H9 (cell line): Measurements from ENCODE around the gene FOXM1. TPM values are rescaled to one million over a fixed set of nuclear protein-coding genes. Genes with fewer than 3 reads are reported as not detected.
A peak's percentile ranks its signal among the peaks of the same experiment; 100 is the strongest.

Source experiments
- DNase-seq: peaks from one replicate; pipeline ENCODE4 v3.0.0-alpha.2; 2017
- H2AFZ ChIP-seq: one replicate; pipeline ENCODE4 v1.6.1; 2013; ENCODE audit warnings: mild to moderate bottlenecking, low read length, control low read depth, moderate library complexity
- H2AK5ac ChIP-seq: 2 replicates; pipeline ENCODE4 v1.6.1; 2013; ENCODE audit warnings: low read length, control low read depth, mixed read lengths; ENCODE audit not compliant: insufficient read length
- H2BK120ac ChIP-seq: one replicate; pipeline ENCODE4 v1.6.1; 2013; ENCODE audit warnings: low read depth, mild to moderate bottlenecking, low read length, control low read depth, inconsistent platforms; ENCODE audit not compliant: poor library complexity, severe bottlenecking
- H2BK12ac ChIP-seq: 2 replicates; pipeline ENCODE4 v1.6.1; 2013; ENCODE audit warnings: low read length, control low read depth, mixed read lengths, low read depth; ENCODE audit not compliant: insufficient read length
- H2BK15ac ChIP-seq: 2 replicates; pipeline ENCODE4 v1.6.1; 2013; ENCODE audit warnings: low read depth, low read length, control low read depth
- H2BK20ac ChIP-seq: one replicate; pipeline ENCODE4 v1.6.1; 2013; ENCODE audit warnings: low read depth, mild to moderate bottlenecking, low read length, control low read depth, inconsistent platforms; ENCODE audit not compliant: poor library complexity, severe bottlenecking
- H2BK5ac ChIP-seq: 2 replicates; pipeline ENCODE4 v1.6.1; 2013; ENCODE audit warnings: low read length, control low read depth, mixed read lengths; ENCODE audit not compliant: insufficient read length
- H3K14ac ChIP-seq: 2 replicates; pipeline ENCODE4 v1.6.1; 2013; ENCODE audit warnings: low read length, control low read depth; ENCODE audit not compliant: insufficient read depth
- H3K18ac ChIP-seq: 2 replicates; pipeline ENCODE4 v1.6.1; 2013; ENCODE audit warnings: low read depth, mild to moderate bottlenecking, mixed read lengths, low read length, control low read depth; ENCODE audit not compliant: insufficient read length
- H3K23ac ChIP-seq: 2 replicates; pipeline ENCODE4 v1.6.1; 2013; ENCODE audit warnings: low read length, control low read depth, mixed read lengths, low read depth; ENCODE audit not compliant: insufficient read length
- H3K23me2 ChIP-seq: 2 replicates; pipeline ENCODE4 v1.6.1; 2013; ENCODE audit warnings: low read depth, mild to moderate bottlenecking, mixed read lengths, low read length, control low read depth; ENCODE audit not compliant: insufficient read length, poor library complexity, severe bottlenecking
- H3K27ac ChIP-seq: 2 replicates; pipeline ENCODE4 v1.5.1; 2013; ENCODE audit warnings: low read length, control low read depth, mixed read lengths, low read depth; ENCODE audit not compliant: insufficient read length
- H3K27me3 ChIP-seq: 2 replicates; pipeline ENCODE4 v1.6.1; 2013; ENCODE audit warnings: low read length, control low read depth, inconsistent platforms; ENCODE audit not compliant: insufficient read depth
- H3K4ac ChIP-seq: 2 replicates; pipeline ENCODE4 v1.6.1; 2013; ENCODE audit warnings: low read depth, mild to moderate bottlenecking, control low read depth, inconsistent platforms, low read length, moderate library complexity
- H3K4me1 ChIP-seq: 2 replicates; pipeline ENCODE4 v1.6.1; 2013; ENCODE audit warnings: low read length, control low read depth, inconsistent platforms; ENCODE audit not compliant: insufficient read depth
- H3K4me2 ChIP-seq: 2 replicates; pipeline ENCODE4 v1.6.1; 2013; ENCODE audit warnings: low read length, control low read depth, mixed read lengths; ENCODE audit not compliant: insufficient read length, insufficient read depth
- H3K56ac ChIP-seq: 2 replicates; pipeline ENCODE4 v1.6.1; 2013; ENCODE audit warnings: low read depth, mild to moderate bottlenecking, mixed read lengths, low read length, control low read depth; ENCODE audit not compliant: insufficient read length
- H3K79me1 ChIP-seq: 2 replicates; pipeline ENCODE4 v1.6.1; 2013; ENCODE audit warnings: low read depth, mild to moderate bottlenecking, moderate library complexity, low read length, control low read depth, inconsistent platforms; ENCODE audit not compliant: insufficient read depth, poor library complexity, severe bottlenecking
- H3K79me2 ChIP-seq: 2 replicates; pipeline ENCODE4 v1.6.1; 2013; ENCODE audit warnings: low read length, control low read depth, inconsistent platforms; ENCODE audit not compliant: insufficient read depth
- H3K9ac ChIP-seq: 2 replicates; pipeline ENCODE4 v1.6.1; 2013; ENCODE audit warnings: low read length, control low read depth, mixed read lengths; ENCODE audit not compliant: insufficient read length; ENCODE audit errors: extremely low read depth
- H3K9me3 ChIP-seq: one replicate; pipeline ENCODE4 v1.6.1; 2013; ENCODE audit warnings: low read depth, low read length, inconsistent platforms; ENCODE audit not compliant: control insufficient read depth
- H3T11ph ChIP-seq: one replicate; pipeline ENCODE4 v1.6.1; 2013; ENCODE audit warnings: mild to moderate bottlenecking, low read length, control low read depth, inconsistent platforms
- H4K20me1 ChIP-seq: one replicate; pipeline ENCODE4 v1.6.1; 2013; ENCODE audit not compliant: control insufficient read depth, insufficient read length, insufficient read depth
- H4K5ac ChIP-seq: 2 replicates; pipeline ENCODE4 v1.6.1; 2013; ENCODE audit warnings: low read depth, mild to moderate bottlenecking, mixed read lengths, low read length, control low read depth; ENCODE audit not compliant: insufficient read length
- H4K8ac ChIP-seq: replicated peaks from 2 replicates; pipeline ENCODE4 v1.6.1; 2013; ENCODE audit warnings: low read length, control low read depth, mixed read lengths, low read depth; ENCODE audit not compliant: insufficient read length
- H4K91ac ChIP-seq: 2 replicates; pipeline ENCODE4 v1.6.1; 2013; ENCODE audit warnings: low read depth, mild to moderate bottlenecking, moderate library complexity, mixed read lengths, low read length, control low read depth; ENCODE audit not compliant: insufficient read length
- H3K27ac Mint-ChIP-seq, 3 experiments: 2 replicates in 2 of 3; 3 replicates in 1 of 3; pipeline ENCODE4 v1.8.0; 2020 to 2021; ENCODE audit warnings: mixed read lengths in 3 of 3, mild to moderate bottlenecking in 1 of 3, moderate library complexity in 1 of 3
- H3K27me3 Mint-ChIP-seq: 2 replicates; pipeline ENCODE4 v1.8.0; 2021; ENCODE audit warnings: low read depth, mild to moderate bottlenecking, moderate library complexity, mixed read lengths
- H3K36me3 Mint-ChIP-seq, 3 experiments: 2 replicates in 2 of 3; 3 replicates in 1 of 3; pipeline ENCODE4 v1.8.0; 2020 to 2021; ENCODE audit warnings: low read depth in 3 of 3, mixed read lengths in 3 of 3; ENCODE audit not compliant: insufficient read depth in 1 of 3
- H3K4me1 Mint-ChIP-seq, 2 experiments: 2 replicates each; pipeline ENCODE4 v1.8.0; 2020; ENCODE audit warnings: mixed read lengths in 2 of 2
- H3K4me3 Mint-ChIP-seq, 2 experiments: 2 replicates in 1 of 2; 3 replicates in 1 of 2; pipeline ENCODE4 v1.8.0; 2020 to 2021; ENCODE audit warnings: mild to moderate bottlenecking in 2 of 2, mixed read lengths in 2 of 2, moderate library complexity in 1 of 2
- H3K9me3 Mint-ChIP-seq, 2 experiments: 2 replicates in 1 of 2; 3 replicates in 1 of 2; pipeline ENCODE4 v1.8.0; 2020; ENCODE audit warnings: mild to moderate bottlenecking in 2 of 2, mixed read lengths in 2 of 2, moderate library complexity in 1 of 2
- CTCF ChIP-seq: fragments of 200-600 bp; sonication (generic); conservative IDR thresholded peaks from 3 replicates; pipeline ENCODE4 v1.8.0; 2021; ENCODE audit warnings: antibody characterized with exemption, mild to moderate bottlenecking
- WGBS: extraction: QIAGEN DNeasy Blood & Tissue Kit; methylation state at CpG from one replicate; pipeline ENCODE4 v1.1.7; 2013; ENCODE audit warnings: missing lambda C conversion rate, low lambda C conversion rate, mixed read lengths; ENCODE audit not compliant: insufficient read length; ENCODE audit errors: extremely low coverage; 5-methylcytosine and 5-hydroxymethylcytosine counted together
- total RNA-seq: library from RNA; stranded (reverse); gene quantifications from 2 replicates; pipeline ENCODE4 v1.2.1, GENCODE V29; 2021

Gene FOXM1
- total RNA-seq, 1 experiment from 2014 or later = 109 TPM

GRCh38 chr12:2823483-2823882 is 53.5 kb downstream of the FOXM1 start:
- Histone ChIP-seq H3K56ac (no peak overlapping the region), H3K79me1 (no peaks in the 10 kb centered on the region), H2AFZ (no peak overlapping the region), H3K9ac (no peak overlapping the region), H2BK12ac (no peak overlapping the region), H2BK20ac (no peak overlapping the region), H2BK5ac (no peak overlapping the region), H3K4ac (no peak overlapping the region), H2BK120ac (no peak overlapping the region), H4K91ac (no peak overlapping the region), H3K9me3 (no peaks in the 10 kb centered on the region), H3T11ph (no peak overlapping the region), H3K4me1 (peaks cover 3% of the 10 kb centered on the region; the same call in 1 of the 2 replicates), H4K20me1 (no peaks in the 10 kb centered on the region), H3K23me2 (no peaks in the 10 kb centered on the region), H3K14ac (no peak overlapping the region), H4K5ac (no peak overlapping the region), H4K8ac (no peak overlapping the region), H3K27me3 (no peaks in the 10 kb centered on the region), H3K4me2 (no peak overlapping the region), H3K23ac (no peak overlapping the region), H3K27ac (no peak overlapping the region), H3K79me2 (no peaks in the 10 kb centered on the region), H2BK15ac (no peak overlapping the region), H2AK5ac (no peak overlapping the region), H3K18ac (no peak overlapping the region)
- Mint-ChIP-seq H3K36me3 (peaks cover 35 to 84% (median 76%) of the 10 kb centered on the region in 3 experiments), H3K9me3 (no peaks in the 10 kb centered on the region; a peak in 1 of 5 replicates), H3K27ac (peak overlapping the region in 1 of 3 experiments; percentile 60; a peak in 3 of 7 replicates), H3K27me3 (no peaks in the 10 kb centered on the region), H3K4me3 (no peak overlapping the region), H3K4me1 (peaks cover 50 to 53% of the 10 kb centered on the region in 2 experiments)
- no peak for DNase-seq
- WGBS = no CpG with 5 or more reads among the region's 7 CpGs
- no peak for TF ChIP-seq CTCF
